ENCODE data around the gene POU2F1. TPM values are rescaled to one million over a fixed set of nuclear protein-coding genes. Genes with fewer than 3 reads are reported as not detected.
"Not testable (repeated sequence)": the region's sequence is repeated elsewhere in the genome, so short reads cannot be mapped to it uniquely, and the experiment has no call there.

Gene POU2F1
- total and polyA plus RNA-seq, 9 donors = 4.5 to 6.9 (median 5.9) TPM

DNA sequence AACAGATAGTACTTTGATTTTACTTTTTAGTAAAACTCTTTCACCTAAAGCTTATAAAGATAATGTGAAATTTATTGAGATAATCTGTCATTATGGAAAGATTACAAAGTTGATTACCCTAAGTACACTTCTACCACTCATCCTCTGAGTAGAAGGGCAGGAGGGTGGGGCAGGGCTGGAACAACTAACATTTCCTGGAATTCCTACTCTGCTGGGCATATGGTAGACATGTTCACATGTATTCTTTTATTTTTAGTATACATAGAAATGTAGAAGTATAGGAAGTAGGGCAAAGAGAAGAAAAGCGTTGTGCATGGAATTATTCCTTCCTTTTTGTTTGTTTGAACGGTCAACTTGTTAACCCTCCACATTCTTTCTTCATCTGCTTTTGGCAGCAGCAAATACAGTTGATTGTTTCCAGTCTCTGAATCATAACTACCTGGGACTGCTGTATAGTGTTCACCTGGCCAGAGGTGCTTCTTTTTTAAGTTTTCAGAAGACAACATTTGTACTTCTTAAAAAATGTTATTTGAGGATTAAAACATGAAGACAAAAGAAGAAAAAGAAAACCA, 85.1 kb downstream of the POU2F1 start:
- H3K4me1 ChIP-seq (ENCODE audit: control insufficient read depth, insufficient read depth, low read length) = no peaks in the 10 kb centered on the region
- H3K27me3 ChIP-seq (ENCODE audit: control insufficient read depth, insufficient read depth, low read length) = no peaks in the 10 kb centered on the region
- no peak overlapping the region for H3K27ac ChIP-seq (ENCODE audit: low read length)
- H3K9me3 ChIP-seq (replicated peaks; ENCODE audit: control insufficient read depth, low read depth, low read length) = no peaks in the 10 kb centered on the region
- no CpG with 5 or more reads among the region's 2 CpGs for WGBS (ENCODE audit: insufficient coverage)
- H3K4me3 ChIP-seq (ENCODE audit: low read length) = no peak overlapping the region
- peak; percentile 4 for DNase-seq
- no peaks in the 10 kb centered on the region for H3K36me3 ChIP-seq (ENCODE audit: control insufficient read depth, insufficient read depth, low read length)

DNA sequence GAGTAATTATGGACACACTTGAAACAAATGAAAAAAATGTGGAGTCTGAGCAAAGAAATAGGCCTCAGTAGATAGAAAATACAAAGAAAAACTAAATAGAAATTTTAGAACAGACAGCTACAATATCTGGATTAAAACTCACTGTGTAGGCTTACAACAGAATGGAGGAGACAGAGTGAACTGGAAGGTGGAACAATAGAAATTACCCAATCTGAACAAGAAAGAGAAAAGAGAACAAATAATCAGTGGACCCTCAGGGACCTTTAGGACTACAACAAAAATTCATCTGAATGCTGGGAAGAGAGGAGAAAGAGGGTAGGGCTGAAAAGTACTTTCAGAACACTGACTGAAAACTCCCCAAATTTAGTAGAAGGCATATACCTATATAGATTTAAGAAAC, 90.0 kb downstream of the POU2F1 start:
- Histone ChIP-seq H3K27me3 (ENCODE audit: control insufficient read depth, insufficient read depth, low read length) (no peaks in the 10 kb centered on the region), H3K4me1 (ENCODE audit: control insufficient read depth, insufficient read depth, low read length) (no peaks in the 10 kb centered on the region), H3K36me3 (ENCODE audit: control insufficient read depth, insufficient read depth, low read length) (no peaks in the 10 kb centered on the region), H3K9me3 (replicated peaks; ENCODE audit: control insufficient read depth, low read depth, low read length) (no peaks in the 10 kb centered on the region), H3K27ac (ENCODE audit: low read length) (no peak overlapping the region), H3K4me3 (ENCODE audit: low read length) (no peak overlapping the region)
- DNase-seq = peak; percentile 0

DNA sequence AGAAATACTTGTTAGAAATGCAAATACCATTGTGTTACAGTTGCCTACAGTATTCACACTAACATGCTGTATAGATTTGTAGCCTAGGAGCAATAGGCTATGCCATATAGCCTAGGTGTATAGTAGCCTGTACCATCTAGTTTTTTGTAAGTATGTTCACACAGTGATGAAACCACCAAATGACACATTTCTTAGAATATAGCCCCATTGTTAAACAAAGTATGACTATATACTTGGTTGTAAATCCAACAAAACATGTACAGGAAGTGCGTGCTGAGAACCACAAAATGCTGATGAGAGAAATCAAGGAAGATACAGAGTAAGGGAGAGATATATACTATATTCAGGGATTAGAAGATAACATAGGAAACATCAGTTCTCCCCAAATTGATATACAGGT, 92.2 kb downstream of the POU2F1 start:
- Histone ChIP-seq H3K4me3 (ENCODE audit: low read length) (no peak overlapping the region), H3K27ac (ENCODE audit: low read length) (no peak overlapping the region), H3K4me1 (ENCODE audit: control insufficient read depth, insufficient read depth, low read length) (no peaks in the 10 kb centered on the region), H3K27me3 (ENCODE audit: control insufficient read depth, insufficient read depth, low read length) (no peaks in the 10 kb centered on the region), H3K36me3 (ENCODE audit: control insufficient read depth, insufficient read depth, low read length) (no peaks in the 10 kb centered on the region), H3K9me3 (replicated peaks; ENCODE audit: control insufficient read depth, low read depth, low read length) (peaks cover 6% of the 10 kb centered on the region)
- DNase-seq = no peak
- WGBS (ENCODE audit: insufficient coverage) = no CpG with 5 or more reads among the region's 1 CpG

DNA sequence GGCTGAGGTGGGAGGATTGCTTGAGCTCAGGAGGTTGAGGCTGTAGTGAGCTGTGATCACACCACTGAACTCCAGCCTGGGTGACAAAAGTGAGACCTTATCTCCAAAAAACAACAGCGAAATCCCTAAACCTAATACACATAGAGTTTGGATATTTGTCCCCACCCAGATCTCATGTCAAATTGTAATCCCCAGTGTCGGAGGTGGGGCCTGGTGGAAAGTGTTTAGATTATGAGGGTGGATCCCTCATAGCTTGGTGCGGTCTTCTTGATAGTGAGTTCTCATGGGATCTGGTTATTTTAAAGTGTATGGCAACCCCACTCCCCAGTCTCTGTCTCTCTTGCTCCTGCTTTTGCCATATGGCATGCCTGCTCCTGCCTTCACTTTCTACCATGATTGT, 94.0 kb downstream of the POU2F1 start:
- Histone ChIP-seq H3K27ac (ENCODE audit: low read length) (no peak overlapping the region), H3K27me3 (ENCODE audit: control insufficient read depth, insufficient read depth, low read length) (no peaks in the 10 kb centered on the region), H3K4me3 (ENCODE audit: low read length) (no peak overlapping the region), H3K4me1 (ENCODE audit: control insufficient read depth, insufficient read depth, low read length) (no peaks in the 10 kb centered on the region), H3K36me3 (ENCODE audit: control insufficient read depth, insufficient read depth, low read length) (no peaks in the 10 kb centered on the region), H3K9me3 (replicated peaks; ENCODE audit: control insufficient read depth, low read depth, low read length) (peaks cover 11% of the 10 kb centered on the region)
- WGBS (ENCODE audit: insufficient coverage) = no CpG with 5 or more reads among the region's 3 CpGs
- DNase-seq = no peak

DNA sequence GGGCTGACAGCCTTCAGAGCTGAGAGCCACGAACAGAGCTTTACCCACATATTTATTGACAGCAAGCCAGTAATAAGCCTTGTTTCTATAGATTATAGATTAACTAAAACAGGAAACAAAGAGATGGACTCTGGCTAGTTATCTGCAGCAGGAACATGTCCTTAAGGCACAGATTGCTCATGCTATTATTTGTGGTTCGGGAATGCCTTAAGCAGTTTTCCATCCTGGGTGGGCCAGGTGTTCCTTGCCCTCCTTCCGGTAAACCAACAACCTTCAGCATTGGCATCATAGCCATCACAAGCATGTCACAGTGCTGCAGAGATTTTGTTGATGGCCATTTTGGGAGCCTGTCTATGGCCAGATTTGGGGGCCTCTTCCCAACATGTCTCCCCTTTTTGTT, 96.8 kb downstream of the POU2F1 start:
- H3K36me3 ChIP-seq (ENCODE audit: control insufficient read depth, insufficient read depth, low read length) = no peaks in the 10 kb centered on the region
- H3K27ac ChIP-seq (ENCODE audit: low read length) = no peak overlapping the region
- no peak for DNase-seq
- no CpG with 5 or more reads among the region's 3 CpGs for WGBS (ENCODE audit: insufficient coverage)
- H3K4me3 ChIP-seq (ENCODE audit: low read length) = no peak overlapping the region
- no peaks in the 10 kb centered on the region for H3K4me1 ChIP-seq (ENCODE audit: control insufficient read depth, insufficient read depth, low read length)
- peaks cover 22% of the 10 kb centered on the region for H3K9me3 ChIP-seq (replicated peaks; ENCODE audit: control insufficient read depth, low read depth, low read length)
- no peaks in the 10 kb centered on the region for H3K27me3 ChIP-seq (ENCODE audit: control insufficient read depth, insufficient read depth, low read length)

DNA sequence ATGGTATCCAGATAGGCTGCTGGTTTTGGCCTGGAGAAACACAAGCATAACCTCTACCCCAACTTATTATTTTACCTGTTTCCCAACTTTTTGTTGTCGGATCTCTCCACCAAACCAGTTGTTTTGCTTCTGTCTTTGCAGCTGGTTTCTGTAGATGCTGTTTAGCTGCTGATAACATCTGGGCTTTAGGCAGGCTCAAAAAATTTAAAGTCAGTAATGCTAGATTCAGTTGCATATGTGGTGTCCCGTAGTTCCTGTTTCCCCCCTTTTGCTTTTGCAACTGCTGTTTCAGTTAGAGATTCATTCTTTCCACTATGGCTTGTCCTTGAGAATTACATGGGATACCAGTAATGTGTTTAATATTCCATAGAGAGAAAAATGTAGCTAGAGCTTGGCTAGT, 98.5 kb downstream of the POU2F1 start:
- not testable (repeated sequence) for H3K4me1 ChIP-seq (ENCODE audit: control insufficient read depth, insufficient read depth, low read length); H3K36me3 ChIP-seq (ENCODE audit: control insufficient read depth, insufficient read depth, low read length); H3K4me3 ChIP-seq (ENCODE audit: low read length); DNase-seq; H3K27ac ChIP-seq (ENCODE audit: low read length); H3K27me3 ChIP-seq (ENCODE audit: control insufficient read depth, insufficient read depth, low read length)
- WGBS (ENCODE audit: insufficient coverage) = 100% methylated on average over 1 of the region's 2 CpGs
- H3K9me3 ChIP-seq (replicated peaks; ENCODE audit: control insufficient read depth, low read depth, low read length) = peaks cover 37% of the 10 kb centered on the region

DNA sequence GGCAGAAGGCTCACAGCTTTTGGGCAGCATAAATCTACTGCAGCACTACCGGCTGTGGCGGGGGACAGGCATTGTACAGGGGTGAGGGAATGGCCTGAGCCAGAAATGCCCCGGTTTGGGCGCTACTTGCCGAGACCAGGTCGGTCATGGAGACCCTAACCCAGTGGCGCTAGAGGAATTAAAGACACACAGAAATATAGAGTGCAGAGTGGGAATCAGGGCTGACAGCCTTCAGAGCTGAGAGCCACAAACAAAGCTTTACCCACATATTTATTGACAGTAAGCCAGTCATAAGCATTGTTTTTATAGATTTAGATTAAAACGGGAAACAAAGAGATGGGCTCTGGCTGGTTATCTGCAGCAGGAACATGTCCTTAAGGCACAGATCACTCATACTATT, 101.8 kb downstream of the POU2F1 start:
- DNase-seq = no peak
- H3K4me3 ChIP-seq (ENCODE audit: low read length) = no peak overlapping the region
- no peak overlapping the region for H3K27ac ChIP-seq (ENCODE audit: low read length)
- peaks cover 2% of the 10 kb centered on the region for H3K36me3 ChIP-seq (ENCODE audit: control insufficient read depth, insufficient read depth, low read length)
- no peaks in the 10 kb centered on the region for H3K27me3 ChIP-seq (ENCODE audit: control insufficient read depth, insufficient read depth, low read length)
- H3K9me3 ChIP-seq (replicated peaks; ENCODE audit: control insufficient read depth, low read depth, low read length) = peaks cover 41% of the 10 kb centered on the region
- 100% methylated on average over 3 of the region's 8 CpGs for WGBS (ENCODE audit: insufficient coverage)
- no peaks in the 10 kb centered on the region for H3K4me1 ChIP-seq (ENCODE audit: control insufficient read depth, insufficient read depth, low read length)

DNA sequence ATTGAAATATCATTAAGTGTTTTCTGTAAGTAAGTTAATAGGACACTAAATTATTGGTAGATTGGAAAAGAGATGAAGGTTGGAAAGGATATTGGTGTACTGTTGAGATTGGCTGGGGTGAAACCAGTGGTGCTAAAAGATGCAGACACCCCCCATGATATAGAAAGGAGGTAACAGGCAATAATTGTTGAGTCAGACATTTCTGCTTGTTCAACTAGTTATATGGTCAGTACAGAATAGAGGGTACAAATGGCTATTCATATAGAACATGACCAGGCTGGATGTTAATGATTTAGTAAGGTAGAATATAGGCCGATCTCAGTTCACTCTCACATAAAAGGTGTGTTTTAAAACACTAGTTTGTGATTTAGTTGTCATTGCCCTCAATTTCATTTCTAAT, 104.5 kb downstream of the POU2F1 start:
- Histone ChIP-seq H3K4me3 (ENCODE audit: low read length) (no peak overlapping the region), H3K27ac (ENCODE audit: low read length) (no peak overlapping the region), H3K27me3 (ENCODE audit: control insufficient read depth, insufficient read depth, low read length) (no peaks in the 10 kb centered on the region), H3K9me3 (replicated peaks; ENCODE audit: control insufficient read depth, low read depth, low read length) (peaks cover 32% of the 10 kb centered on the region), H3K4me1 (ENCODE audit: control insufficient read depth, insufficient read depth, low read length) (no peaks in the 10 kb centered on the region), H3K36me3 (ENCODE audit: control insufficient read depth, insufficient read depth, low read length) (peaks cover 2% of the 10 kb centered on the region)
- no peak for DNase-seq
- WGBS (ENCODE audit: insufficient coverage) = no CpG with 5 or more reads among the region's 1 CpG

DNA sequence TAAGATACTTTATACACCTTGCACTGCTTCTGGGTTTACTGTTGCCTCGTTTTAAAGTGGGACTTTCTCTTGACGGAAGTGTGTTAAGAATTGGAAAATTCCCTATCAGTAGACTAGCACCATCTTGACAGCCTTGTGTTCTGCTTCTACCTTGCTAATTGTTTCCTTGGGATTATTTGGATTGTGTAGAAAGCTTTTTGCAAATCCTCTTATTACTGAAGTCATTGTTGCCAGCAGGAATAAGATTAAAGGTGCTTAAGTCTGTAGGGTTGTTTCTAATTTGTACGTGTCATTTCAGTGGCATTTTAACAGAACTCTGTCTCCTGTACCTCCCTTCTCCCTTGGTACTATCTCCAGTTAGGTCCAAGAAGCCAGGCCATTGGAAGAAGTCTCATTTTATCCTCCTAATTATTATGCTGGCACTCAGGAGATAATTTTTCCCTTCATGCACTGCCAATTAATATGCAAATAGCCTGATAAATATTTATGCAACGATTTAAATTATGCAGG, 107.7 kb downstream of the POU2F1 start:
- Histone ChIP-seq H3K4me1 (ENCODE audit: control insufficient read depth, insufficient read depth, low read length) (no peaks in the 10 kb centered on the region), H3K9me3 (replicated peaks; ENCODE audit: control insufficient read depth, low read depth, low read length) (peaks cover 12% of the 10 kb centered on the region), H3K36me3 (ENCODE audit: control insufficient read depth, insufficient read depth, low read length) (peaks cover 2% of the 10 kb centered on the region), H3K27ac (ENCODE audit: low read length) (no peak overlapping the region), H3K27me3 (ENCODE audit: control insufficient read depth, insufficient read depth, low read length) (no peaks in the 10 kb centered on the region), H3K4me3 (ENCODE audit: low read length) (no peak overlapping the region)
- no CpG with 5 or more reads among the region's 4 CpGs for WGBS (ENCODE audit: insufficient coverage)
- no peak for DNase-seq

DNA sequence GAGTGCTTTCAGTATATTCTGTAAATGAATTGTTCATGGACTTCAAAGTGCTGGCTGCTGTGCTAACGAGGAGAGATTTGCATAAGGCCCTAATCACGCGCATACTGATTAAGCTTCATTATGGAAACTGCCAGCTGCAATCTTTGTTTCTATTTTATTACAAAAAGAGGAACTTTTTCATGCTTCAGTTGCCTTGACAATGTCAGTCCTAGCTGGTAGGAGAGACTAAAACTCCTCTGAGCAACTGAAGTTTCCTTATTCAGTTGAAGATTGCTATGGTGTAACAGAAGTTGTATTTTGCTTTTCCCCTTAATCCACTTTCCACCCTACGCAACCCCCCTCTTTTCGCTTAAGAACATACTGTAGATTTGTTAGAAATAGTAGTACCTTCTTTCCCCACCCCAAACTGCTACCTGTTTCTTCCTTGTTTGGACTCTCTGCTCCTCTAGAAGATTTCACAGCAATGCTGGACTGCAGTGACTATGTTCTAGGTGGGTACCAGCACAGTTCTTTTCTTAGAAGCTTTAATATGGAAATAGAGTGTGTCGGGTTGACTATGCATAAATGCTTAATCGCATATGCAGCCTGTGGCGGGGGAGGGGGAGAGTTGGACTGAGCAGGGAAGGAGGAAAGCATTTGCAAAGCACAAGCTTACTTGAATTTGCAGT, 108.3 kb downstream of the POU2F1 start:
- Histone ChIP-seq H3K4me3 (ENCODE audit: low read length) (no peak overlapping the region), H3K9me3 (replicated peaks; ENCODE audit: control insufficient read depth, low read depth, low read length) (peaks cover 6% of the 10 kb centered on the region), H3K27ac (ENCODE audit: low read length) (peak overlapping the region; percentile 10), H3K4me1 (ENCODE audit: control insufficient read depth, insufficient read depth, low read length) (no peaks in the 10 kb centered on the region), H3K27me3 (ENCODE audit: control insufficient read depth, insufficient read depth, low read length) (no peaks in the 10 kb centered on the region), H3K36me3 (ENCODE audit: control insufficient read depth, insufficient read depth, low read length) (peaks cover 2% of the 10 kb centered on the region)
- peak; percentile 54 for DNase-seq
- WGBS (ENCODE audit: insufficient coverage) = 40% methylated on average over 5 of the region's 8 CpGs
